ENCODE results near the gene ANTXR2. TPM values are rescaled to one million over a fixed set of nuclear protein-coding genes. Genes with fewer than 3 reads are reported as not detected.

The ANTXR2 gene
- total and polyA plus RNA-seq, 2 of the 8 experiments (the other 6 are each of a cell fraction or from before 2014, with no cell fraction given) = 1.1 to 7.5 TPM

DNA sequence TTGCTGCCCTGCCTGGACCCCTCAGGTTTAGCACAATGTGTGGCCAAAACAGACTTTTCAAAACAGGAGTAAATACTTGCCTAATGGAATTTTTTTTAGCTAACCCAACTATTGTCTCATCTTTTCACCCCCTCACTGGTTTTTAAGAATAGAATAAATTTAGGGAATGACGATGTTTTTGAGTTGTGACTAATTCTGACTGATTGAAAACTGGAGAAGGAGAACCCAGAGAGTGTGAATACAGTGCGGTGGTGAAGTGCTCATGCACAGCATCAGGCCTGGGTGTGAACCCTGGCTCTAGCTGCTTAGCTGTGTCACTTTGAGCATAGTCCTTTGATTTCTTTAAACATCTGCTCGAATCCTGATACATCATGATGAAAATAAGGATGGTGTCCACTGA lies 10.5 kb downstream of the ANTXR2 start (continued):
- TF ChIP-seq RFX5 (IDR thresholded peaks at IDR 0.05; ENCODE audit: borderline replicate concordance, low read depth, low read length) = no peak
- no peak for TF ChIP-seq GABPA (IDR thresholded peaks at IDR 0.05; ENCODE audit: borderline replicate concordance, insufficient read depth, low read length)

Data from H1 (cell line).